NCI-H524 treated with DMSO at 0.1 percent for 48 hours (cell line): ENCODE measurements around the gene GRIN2D.
"Not testable (repeated sequence)": the region's sequence is repeated elsewhere in the genome, so short reads cannot be mapped to it uniquely, and the experiment has no call there.

Experiments used
- DNase-seq: peaks from one replicate; lab custom pipeline; 2025; lab: John Stamatoyannopoulos, UW

Gene GRIN2D

GRCh38 chr19:48371771-48372170 lies 21.7 kb upstream of the GRIN2D start:
- DNase-seq = not testable (repeated sequence)

- peak; percentile 55 for DNase-seq
Measured at GRCh38 chr19:48372904-48373303, 20.6 kb upstream of the GRIN2D start.

GRCh38 chr19:48373567-48373966 lies 19.9 kb upstream of the GRIN2D start:
- DNase-seq = no peak

- no peak for DNase-seq
Measured at GRCh38 chr19:48378194-48378570, 15.3 kb upstream of the GRIN2D start.

- no peak for DNase-seq
Measured at GRCh38 chr19:48379058-48379457, 14.4 kb upstream of the GRIN2D start.

- DNase-seq = no peak
Measured at GRCh38 chr19:48381178-48381950, 12.1 kb upstream of the GRIN2D start.

GRCh38 chr19:48382286-48382685 lies 11.2 kb upstream of the GRIN2D start:
- no peak for DNase-seq

- DNase-seq = no peak
Measured at GRCh38 chr19:48385461-48386087, 7.9 kb upstream of the GRIN2D start.

GRCh38 chr19:48386981-48387380 lies 6.5 kb upstream of the GRIN2D start:
- no peak for DNase-seq

- no peak for DNase-seq
Measured at GRCh38 chr19:48390188-48391099, 3.0 kb upstream of the GRIN2D start.

GRCh38 chr19:48391100-48392005 lies 2.1 kb upstream of the GRIN2D start, which contains the start of gene KDELR1:
KDELR1 (minus strand) TSS chr19:48391551; CDS start chr19:48391358, 193 bp downstream.
- no peak for DNase-seq

- DNase-seq = not testable (repeated sequence)
Measured at GRCh38 chr19:48392006-48392344, 1.5 kb upstream of the GRIN2D start.

- no peak for DNase-seq
Measured at GRCh38 chr19:48392860-48393558, 459 bp upstream of the GRIN2D start.

- no peak for DNase-seq
Measured at GRCh38 chr19:48394331-48395169, 1.1 kb downstream of the GRIN2D start.

- no peak for DNase-seq
Measured at GRCh38 chr19:48395170-48395455, 1.6 kb downstream of the GRIN2D start.

GRCh38 chr19:48395499-48395898 lies 2.0 kb downstream of the GRIN2D start:
- DNase-seq = no peak

GRCh38 chr19:48396016-48396823 lies 2.8 kb downstream of the GRIN2D start:
- DNase-seq = no peak

- DNase-seq = no peak
Measured at GRCh38 chr19:48396824-48397176, 3.3 kb downstream of the GRIN2D start.
